Measurements from ENCODE around the gene LSM2. TPM values are rescaled to one million over a fixed set of nuclear protein-coding genes. Genes with fewer than 3 reads are reported as not detected.
"Not testable (repeated sequence)": the region's sequence is repeated elsewhere in the genome, so short reads cannot be mapped to it uniquely, and the experiment has no call there.

The LSM2 gene
- polyA plus RNA-seq, 1 donor from 2014 or later = 68.5 TPM

GRCh38 chr6:31805939-31806469 lies 762 bp downstream of the LSM2 start:
- H3K36me3 ChIP-seq (ENCODE audit: insufficient read depth, low read length) = no peaks in the 10 kb centered on the region
- H3K79me2 ChIP-seq (replicated peaks; ENCODE audit: insufficient read depth, low read length) = peaks cover 9% of the 10 kb centered on the region
- peak overlapping the region; percentile 83 for H3K27ac ChIP-seq (ENCODE audit: low read length)
- no peaks in the 10 kb centered on the region for H3K27me3 ChIP-seq (ENCODE audit: insufficient read depth, low read depth, low read length)
- no peak for TF ChIP-seq SMC3 (conservative IDR thresholded peaks at IDR 0.05; ENCODE audit: poor library complexity)
- TF ChIP-seq EZH2 (IDR thresholded peaks at IDR 0.05; ENCODE audit: borderline replicate concordance, insufficient read depth, low read length, poor library complexity, severe bottlenecking) = no peak
- no peak for TF ChIP-seq POLR2AphosphoS5 (IDR thresholded peaks at IDR 0.05)
- TF ChIP-seq CTCF (IDR thresholded peaks at IDR 0.05; ENCODE audit: poor library complexity, severe bottlenecking) = no peak
- no peak for TF ChIP-seq EP300 (conservative IDR thresholded peaks at IDR 0.05; ENCODE audit: poor library complexity, severe bottlenecking)
- TF ChIP-seq RAD21 (conservative IDR thresholded peaks at IDR 0.05) = no peak
- no peak for TF ChIP-seq MXI1 (conservative IDR thresholded peaks at IDR 0.05; ENCODE audit: poor library complexity, severe bottlenecking)
- TF ChIP-seq REST (IDR thresholded peaks at IDR 0.05; ENCODE audit: borderline replicate concordance) = no peak
- H3K4me2 ChIP-seq (ENCODE audit: low read length) = peak overlapping the region; percentile 77
- H3K9me3 ChIP-seq (ENCODE audit: low read length) = no peaks in the 10 kb centered on the region
- no peaks in the 10 kb centered on the region for H3K9me2 ChIP-seq (ENCODE audit: insufficient read depth, low read length)
- no peaks in the 10 kb centered on the region for H4K20me1 ChIP-seq (ENCODE audit: insufficient read depth)
- H3K4me3 ChIP-seq (ENCODE audit: low read length) = peak overlapping the region; percentile 76
- H3K9ac ChIP-seq (ENCODE audit: low read length) = peak overlapping the region; percentile 78
- H3F3A ChIP-seq (ENCODE audit: insufficient read depth, low read length, poor library complexity, severe bottlenecking) = no peaks in the 10 kb centered on the region
- H2AFZ ChIP-seq (ENCODE audit: low read depth, low read length) = peak overlapping the region; percentile 70

- not testable (repeated sequence) for H3K27ac ChIP-seq (ENCODE audit: low read length); H3K9me2 ChIP-seq (ENCODE audit: insufficient read depth, low read length); H3K79me2 ChIP-seq (replicated peaks; ENCODE audit: insufficient read depth, low read length); H3K9ac ChIP-seq (ENCODE audit: low read length); H4K20me1 ChIP-seq (ENCODE audit: insufficient read depth); H3K27me3 ChIP-seq (ENCODE audit: insufficient read depth, low read depth, low read length); H3K4me3 ChIP-seq (ENCODE audit: low read length); H3F3A ChIP-seq (ENCODE audit: insufficient read depth, low read length, poor library complexity, severe bottlenecking); H3K9me3 ChIP-seq (ENCODE audit: low read length); H3K36me3 ChIP-seq (ENCODE audit: insufficient read depth, low read length); H3K4me2 ChIP-seq (ENCODE audit: low read length); H2AFZ ChIP-seq (ENCODE audit: low read depth, low read length)
These were observed 5.5 kb downstream of the LSM2 start for GRCh38 chr6:31801031-31801927.
